Right atrium auricular region (tissue), 2 donors: ENCODE data around the gene KIF25. TPM values are rescaled to one million over a fixed set of nuclear protein-coding genes. Genes with fewer than 3 reads are reported as not detected.

Experiments
- DNase-seq: peaks from one replicate; pipeline ENCODE4 v3.0.0-alpha.2; 2019; ENCODE audit warnings: low spot score
- H3K27ac ChIP-seq, 2 donors: fragments of 200-600 bp; sonication (generic); 1 replicate in 1 of 2; 2 replicates in 1 of 2; pipeline ENCODE4 v1.5.1; 2016 to 2019
- H3K27me3 ChIP-seq, 2 donors: fragments of 200-600 bp; sonication (generic); one replicate each; pipeline versions ENCODE4 v1.5.1 to v1.6.0; 2017 to 2019
- H3K36me3 ChIP-seq: fragments of 200-600 bp; sonication (generic); one replicate; pipeline ENCODE4 v1.5.1; 2016
- H3K4me1 ChIP-seq, 2 donors: fragments of 200-600 bp; sonication (generic); one replicate each; pipeline versions ENCODE4 v1.5.1 to v1.6.0; 2017 to 2019
- H3K4me3 ChIP-seq, 2 donors: fragments of 200-600 bp; sonication (generic); 1 replicate in 1 of 2; 2 replicates in 1 of 2; pipeline ENCODE4 v1.5.1; 2017 to 2019; ENCODE audit warnings: mild to moderate bottlenecking in 1 of 2, moderate library complexity in 1 of 2
- H3K9me3 ChIP-seq, 2 donors: fragments of 200-600 bp; sonication (generic); one replicate each; pipeline ENCODE4 v1.5.1; 2019
- total RNA-seq, 2 donors: library from RNA; depleted of rRNA; stranded (reverse); fragments of >200 nt; gene quantifications; one replicate each; pipeline ENCODE4 v1.1.0, GENCODE V29; 2016
- TF ChIP-seq, protein P1 (sequence below), 2 donors: fragments of 200-600 bp; sonication (generic); IDR thresholded peaks; one replicate each; pipeline ENCODE4 v1.5.1; 2019; ENCODE audit warnings: antibody characterized with exemption in 2 of 2

KIF25 gene, protein sequence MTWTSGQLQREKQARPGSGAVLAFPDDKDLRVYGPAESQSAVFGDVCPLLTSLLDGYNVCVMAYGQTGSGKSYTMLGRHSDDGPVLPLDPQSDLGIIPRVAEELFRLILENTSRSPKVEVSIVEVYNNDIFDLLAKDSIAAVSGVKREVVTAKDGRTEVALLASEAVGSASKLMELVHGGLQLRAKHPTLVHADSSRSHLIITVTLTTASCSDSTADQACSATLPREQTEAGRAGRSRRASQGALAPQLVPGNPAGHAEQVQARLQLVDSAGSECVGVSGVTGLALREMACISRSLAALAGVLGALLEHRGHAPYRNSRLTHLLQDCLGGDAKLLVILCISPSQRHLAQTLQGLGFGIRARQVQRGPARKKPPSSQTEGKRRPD
- total RNA-seq = not detected

DNA sequence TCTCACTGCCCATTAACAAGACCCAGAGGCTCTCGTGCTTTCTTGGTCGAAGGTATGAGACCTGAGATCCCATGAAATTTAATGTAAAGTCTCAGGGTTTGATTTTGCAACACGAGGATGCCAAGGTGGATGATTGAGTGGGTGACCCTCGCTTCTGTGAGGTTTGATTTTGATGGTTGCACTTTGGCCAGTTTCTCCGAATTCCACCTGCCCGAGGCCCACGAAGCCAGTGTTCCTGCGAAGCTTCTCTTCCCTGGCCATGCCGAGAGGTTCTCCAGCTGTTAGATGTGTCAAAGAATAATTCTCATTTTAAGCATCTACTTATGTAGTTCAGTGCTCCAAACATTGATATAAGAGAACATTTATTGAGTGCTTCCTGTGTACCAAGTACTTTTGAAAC is at the start of gene KIF25:
KIF25 (plus strand) TSS at position 30 of the 400 bp plus-strand sequence. CDS start 31,915 bp downstream, outside the sequence.
- H3K4me3 ChIP-seq = no peak within 1 kb of the TSS
- H3K4me1 ChIP-seq = peaks cover 0 to 7% of the 10 kb centered on the region in 2 donors
- TF ChIP-seq, protein P1, sequence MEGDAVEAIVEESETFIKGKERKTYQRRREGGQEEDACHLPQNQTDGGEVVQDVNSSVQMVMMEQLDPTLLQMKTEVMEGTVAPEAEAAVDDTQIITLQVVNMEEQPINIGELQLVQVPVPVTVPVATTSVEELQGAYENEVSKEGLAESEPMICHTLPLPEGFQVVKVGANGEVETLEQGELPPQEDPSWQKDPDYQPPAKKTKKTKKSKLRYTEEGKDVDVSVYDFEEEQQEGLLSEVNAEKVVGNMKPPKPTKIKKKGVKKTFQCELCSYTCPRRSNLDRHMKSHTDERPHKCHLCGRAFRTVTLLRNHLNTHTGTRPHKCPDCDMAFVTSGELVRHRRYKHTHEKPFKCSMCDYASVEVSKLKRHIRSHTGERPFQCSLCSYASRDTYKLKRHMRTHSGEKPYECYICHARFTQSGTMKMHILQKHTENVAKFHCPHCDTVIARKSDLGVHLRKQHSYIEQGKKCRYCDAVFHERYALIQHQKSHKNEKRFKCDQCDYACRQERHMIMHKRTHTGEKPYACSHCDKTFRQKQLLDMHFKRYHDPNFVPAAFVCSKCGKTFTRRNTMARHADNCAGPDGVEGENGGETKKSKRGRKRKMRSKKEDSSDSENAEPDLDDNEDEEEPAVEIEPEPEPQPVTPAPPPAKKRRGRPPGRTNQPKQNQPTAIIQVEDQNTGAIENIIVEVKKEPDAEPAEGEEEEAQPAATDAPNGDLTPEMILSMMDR (IDR thresholded peaks at IDR 0.05) = no peak
- no peak within 1 kb of the TSS for H3K27ac ChIP-seq
- no peaks in the 10 kb centered on the region for H3K27me3 ChIP-seq
- DNase-seq = no peak
- H3K9me3 ChIP-seq = no peaks in the 10 kb centered on the region
- H3K36me3 ChIP-seq = no peaks in the 10 kb centered on the region

GRCh38 chr6:167947716-167948115 is 49.8 kb upstream of the KIF25 start:
- peaks cover 81% of the 10 kb centered on the region for H3K36me3 ChIP-seq
- TF ChIP-seq, protein P1 (IDR thresholded peaks at IDR 0.05) = no peak

GRCh38 chr6:167948716-167949115 is 48.8 kb upstream of the KIF25 start:
- Histone ChIP-seq H3K9me3 (no peaks in the 10 kb centered on the region), H3K27ac (no peak overlapping the region), H3K4me3 (no peak overlapping the region), H3K36me3 (peaks cover 79% of the 10 kb centered on the region), H3K27me3 (no peaks in the 10 kb centered on the region), H3K4me1 (no peaks in the 10 kb centered on the region)
- no peak for DNase-seq
- TF ChIP-seq, protein P1 (IDR thresholded peaks at IDR 0.05) = no peak

More at GRCh38 chr6:167947716-167948115, 49.8 kb upstream of the KIF25 start:
- DNase-seq = no peak
- Histone ChIP-seq H3K27ac (no peak overlapping the region), H3K9me3 (no peaks in the 10 kb centered on the region), H3K27me3 (no peaks in the 10 kb centered on the region), H3K4me3 (no peak overlapping the region), H3K4me1 (no peaks in the 10 kb centered on the region)

DNA sequence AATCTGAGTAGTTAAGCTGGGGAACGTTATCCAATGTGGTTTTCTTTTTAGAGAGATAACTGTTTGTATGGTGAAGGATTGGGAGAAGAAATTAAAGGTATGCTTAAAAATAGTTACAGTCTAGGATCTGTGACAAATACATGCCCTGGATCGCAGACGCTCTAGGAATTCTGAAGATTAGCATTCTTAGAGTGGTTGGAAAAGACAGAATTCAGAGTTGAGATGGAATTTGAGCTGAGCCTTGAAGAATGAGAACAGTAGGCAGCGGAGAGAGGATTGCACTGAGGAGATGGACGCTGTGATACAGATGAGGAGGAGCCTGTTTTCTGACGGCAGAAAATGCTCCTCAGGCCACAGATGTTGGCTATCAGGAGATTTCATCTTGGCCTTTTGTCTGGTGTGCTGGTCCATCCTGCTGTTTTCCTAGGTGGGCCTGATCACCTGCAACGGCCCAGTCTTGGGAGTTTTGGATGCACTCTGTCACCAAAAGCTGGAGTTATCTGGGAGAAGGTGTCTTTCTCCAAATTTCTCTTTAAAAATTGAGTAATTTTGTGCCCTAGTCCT is 48.3 kb upstream of the KIF25 start:
- no peak for DNase-seq
- Histone ChIP-seq H3K9me3 (no peaks in the 10 kb centered on the region), H3K4me1 (no peaks in the 10 kb centered on the region), H3K27me3 (no peaks in the 10 kb centered on the region), H3K36me3 (peaks cover 74% of the 10 kb centered on the region), H3K4me3 (no peak overlapping the region), H3K27ac (no peak overlapping the region)
- TF ChIP-seq, protein P1 (IDR thresholded peaks at IDR 0.05) = no peak

- Histone ChIP-seq H3K4me3 (no peak overlapping the region), H3K27me3 (no peaks in the 10 kb centered on the region), H3K4me1 (peaks cover 0 to 2% of the 10 kb centered on the region in 2 donors), H3K36me3 (peaks cover 49% of the 10 kb centered on the region), H3K9me3 (no peaks in the 10 kb centered on the region), H3K27ac (no peak overlapping the region)
- no peak for DNase-seq
- TF ChIP-seq, protein P1 (IDR thresholded peaks at IDR 0.05) = no peak
Observed at GRCh38 chr6:167951781-167952511, 45.5 kb upstream of the KIF25 start.
